Chondrocyte (in vitro differentiated cells): Measurements from ENCODE around the gene ELMO2. TPM values are rescaled to one million over a fixed set of nuclear protein-coding genes. Genes with fewer than 3 reads are reported as not detected.

Experiments used
- DNase-seq: peaks from one replicate; pipeline ENCODE4 v3.0.0; 2021; ENCODE audit warnings: mixed read lengths, low spot score
- H3K27ac Mint-ChIP-seq: one replicate; pipeline ENCODE4 v1.8.0; 2021; ENCODE audit warnings: mild to moderate bottlenecking, moderate library complexity, mixed read lengths; ENCODE audit not compliant: unreplicated experiment
- H3K27me3 Mint-ChIP-seq: 2 replicates; pipeline ENCODE4 v1.8.0; 2021; ENCODE audit warnings: low read depth, mixed read lengths
- H3K36me3 Mint-ChIP-seq: 2 replicates; pipeline ENCODE4 v1.8.0; 2021; ENCODE audit warnings: low read depth, mixed read lengths
- H3K4me1 Mint-ChIP-seq: 2 replicates; pipeline ENCODE4 v1.8.0; 2021; ENCODE audit warnings: low read depth, mild to moderate bottlenecking, mixed read lengths
- H3K4me3 Mint-ChIP-seq: one replicate; pipeline ENCODE4 v1.8.0; 2021; ENCODE audit warnings: mild to moderate bottlenecking, moderate library complexity, mixed read lengths; ENCODE audit not compliant: unreplicated experiment
- H3K9me3 Mint-ChIP-seq: 2 replicates; pipeline ENCODE4 v1.8.0; 2021; ENCODE audit warnings: low read depth, mixed read lengths
- CTCF ChIP-seq: fragments of 200-600 bp; sonication (generic); IDR thresholded peaks from 2 replicates; pipeline ENCODE4 v1.5.0; 2021; ENCODE audit warnings: antibody characterized with exemption, mild to moderate bottlenecking, moderate library complexity
- total RNA-seq: library from RNA; stranded (reverse); gene quantifications from 3 replicates; pipeline ENCODE4 v1.2.1, GENCODE V29; 2021

ELMO2 gene
- total RNA-seq, 1 donor from 2014 or later, result 52.9 TPM

- Mint-ChIP-seq H3K27me3 (no peaks in the 10 kb centered on the region), H3K4me3 (no peak overlapping the region), H3K36me3 (peaks cover 4% of the 10 kb centered on the region), H3K9me3 (no peaks in the 10 kb centered on the region), H3K4me1 (peaks cover 22% of the 10 kb centered on the region), H3K27ac (no peak overlapping the region)
- DNase-seq, result peak; percentile 11
- TF ChIP-seq CTCF, result no peak
These were observed 50.6 kb downstream of the ELMO2 start for GRCh38 chr20:46355778-46356177.

- Mint-ChIP-seq H3K36me3 (peaks cover 4% of the 10 kb centered on the region), H3K27me3 (no peaks in the 10 kb centered on the region)
- TF ChIP-seq CTCF, result no peak
These were observed 51.3 kb downstream of the ELMO2 start for GRCh38 chr20:46354920-46355654.

GRCh38 chr20:46354207-46354555, 52.2 kb downstream of the ELMO2 start:
- Mint-ChIP-seq H3K4me3 (no peak overlapping the region), H3K4me1 (peaks cover 29% of the 10 kb centered on the region), H3K27me3 (no peaks in the 10 kb centered on the region), H3K27ac (no peak overlapping the region), H3K9me3 (no peaks in the 10 kb centered on the region), H3K36me3 (peaks cover 3% of the 10 kb centered on the region)
- no peak for TF ChIP-seq CTCF
- DNase-seq, result no peak

More at GRCh38 chr20:46354920-46355654, 51.3 kb downstream of the ELMO2 start:
- Mint-ChIP-seq H3K4me1 (peaks cover 29% of the 10 kb centered on the region), H3K27ac (no peak overlapping the region), H3K4me3 (no peak overlapping the region), H3K9me3 (no peaks in the 10 kb centered on the region)
- DNase-seq, result peak; percentile 64

GRCh38 chr20:46353500-46354206, 52.8 kb downstream of the ELMO2 start:
- no peak overlapping the region for H3K27ac Mint-ChIP-seq
- no peak for TF ChIP-seq CTCF
- H3K4me1 Mint-ChIP-seq, result peaks cover 29% of the 10 kb centered on the region
- no peak for DNase-seq
- peaks cover 2% of the 10 kb centered on the region for H3K36me3 Mint-ChIP-seq
- no peaks in the 10 kb centered on the region for H3K27me3 Mint-ChIP-seq
- no peaks in the 10 kb centered on the region for H3K9me3 Mint-ChIP-seq
- H3K4me3 Mint-ChIP-seq, result no peak overlapping the region

DNA sequence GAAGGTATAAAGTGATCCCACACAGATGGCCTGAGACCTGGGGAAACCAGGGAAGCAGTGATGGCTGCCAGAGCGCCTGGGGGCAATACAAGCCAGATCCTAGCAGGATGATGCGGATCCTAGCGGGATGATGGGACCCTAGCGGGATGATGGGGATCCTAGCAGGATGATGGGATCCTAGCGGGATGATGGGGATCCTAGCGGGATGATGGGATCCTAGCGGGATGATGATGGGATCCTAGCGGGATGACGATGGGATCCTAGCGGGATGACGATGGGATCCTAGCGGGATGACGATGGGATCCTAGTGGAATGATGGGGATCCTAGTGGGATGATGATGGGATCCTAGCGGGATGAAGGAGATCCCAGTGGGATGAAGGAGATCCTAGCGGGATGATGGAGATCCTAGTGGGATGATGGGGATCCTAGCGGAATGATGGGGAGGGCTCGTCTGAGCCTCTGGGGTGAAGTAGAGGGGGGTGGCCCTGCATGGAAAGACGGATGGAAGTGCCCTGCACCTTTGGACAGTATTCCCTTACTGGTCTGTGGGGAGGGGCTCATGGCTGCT, 54.0 kb downstream of the ELMO2 start:
- H3K36me3 Mint-ChIP-seq, result peaks cover 2% of the 10 kb centered on the region
- H3K4me3 Mint-ChIP-seq, result no peak overlapping the region
- no peak overlapping the region for H3K27ac Mint-ChIP-seq
- H3K4me1 Mint-ChIP-seq, result peaks cover 24% of the 10 kb centered on the region
- TF ChIP-seq CTCF, result no peak
- DNase-seq, result no peak
- no peaks in the 10 kb centered on the region for H3K27me3 Mint-ChIP-seq
- H3K9me3 Mint-ChIP-seq, result no peaks in the 10 kb centered on the region
